CD4-positive, alpha-beta T cell (primary cell): ENCODE data around the gene COL19A1. TPM values are rescaled to one million over a fixed set of nuclear protein-coding genes. Genes with fewer than 3 reads are reported as not detected.

Experiments
- ATAC-seq: fragments of 200-7000 bp; cut with Tn5 transposase; one replicate; pipeline ENCODE4 v1.10.0; 2022; ENCODE audit warnings: mild to moderate bottlenecking; ENCODE audit not compliant: poor library complexity
- CTCF ChIA-PET: fragments of 350-600 bp; sonication (Branson Sonifier 250); formaldehyde crosslinking; loops from one replicate; lab custom pipeline; 2021; ENCODE audit warnings: antibody characterized with exemption, inconsistent platforms; lab: Charles Lee
- POLR2A ChIA-PET: fragments of 350-600 bp; sonication (Branson Sonifier 250); formaldehyde crosslinking; loops from one replicate; lab custom pipeline; 2021; ENCODE audit warnings: antibody characterized with exemption, inconsistent platforms; lab: Charles Lee
- DNase-seq, 14 experiments: peaks; one replicate each; pipeline ENCODE4 v3.0.0-alpha.2; 2013 to 2020; ENCODE audit warnings: mixed read lengths in 2 of 14
- H3K27ac ChIP-seq, 2 donors: one replicate each; pipeline versions ENCODE4 v1.5.1 to v1.7.0; 2013; ENCODE audit warnings: low read length in 2 of 2, low read depth in 1 of 2, mild to moderate bottlenecking in 1 of 2
- H3K27me3 ChIP-seq, 2 experiments: 1 replicate in 1 of 2; 2 replicates in 1 of 2; pipeline versions ENCODE4 v1.6.1 to v1.7.0; 2013; ENCODE audit warnings: low read length in 2 of 2, control low read depth in 1 of 2, mild to moderate bottlenecking in 1 of 2, moderate library complexity in 1 of 2; ENCODE audit not compliant: insufficient read depth in 2 of 2, control insufficient read depth in 1 of 2
- H3K36me3 ChIP-seq: one replicate; pipeline ENCODE4 v1.6.1; 2013; ENCODE audit warnings: low read length, control low read depth; ENCODE audit not compliant: insufficient read depth
- H3K4me1 ChIP-seq: one replicate; pipeline ENCODE4 v1.6.1; 2013; ENCODE audit warnings: low read length, control low read depth; ENCODE audit not compliant: insufficient read depth
- H3K4me3 ChIP-seq: one replicate; pipeline ENCODE4 v1.5.1; 2013; ENCODE audit warnings: mild to moderate bottlenecking, low read length, moderate library complexity
- H3K9me3 ChIP-seq, 2 experiments: 1 replicate in 1 of 2; 2 replicates in 1 of 2; pipeline versions ENCODE4 v1.6.1 to v1.7.0; 2013; ENCODE audit warnings: low read length in 2 of 2, mild to moderate bottlenecking in 2 of 2, control low read depth in 1 of 2, moderate library complexity in 1 of 2; ENCODE audit not compliant: control insufficient read depth in 1 of 2, insufficient read depth in 1 of 2
- H3K27ac Mint-ChIP-seq: one replicate; pipeline ENCODE4 v1.8.0; 2020; ENCODE audit warnings: mixed read lengths
- H3K27me3 Mint-ChIP-seq: one replicate; pipeline ENCODE4 v1.8.0; 2021; ENCODE audit warnings: mixed read lengths
- H3K36me3 Mint-ChIP-seq: one replicate; pipeline ENCODE4 v1.8.0; 2021; ENCODE audit warnings: low read depth, mixed read lengths
- H3K4me1 Mint-ChIP-seq: one replicate; pipeline ENCODE4 v1.8.0; 2021; ENCODE audit warnings: low read depth, mixed read lengths
- H3K4me3 Mint-ChIP-seq: one replicate; pipeline ENCODE4 v1.8.0; 2020; ENCODE audit warnings: mild to moderate bottlenecking, mixed read lengths
- H3K9me3 Mint-ChIP-seq: one replicate; pipeline ENCODE4 v1.8.0; 2020; ENCODE audit warnings: mixed read lengths
- intact Hi-C, 2 experiments: fragments of 100-400 bp; cut with DNase I in 1 of 2; cut with micrococcal nuclease in 1 of 2; formaldehyde crosslinking; loops; one replicate each; pipeline versions ENCODE4 v1.15.1 to v1.9.0; 2023 to 2025; cut with DNase I, micrococcal nuclease
- total RNA-seq, 174 experiments: library from RNA in 2 of 174; stranded (reverse) in 2 of 174; gene quantifications; one replicate each; pipeline ENCODE4 v1.2.3 and lab custom pipeline; 2021 to 2026
- TF ChIP-seq, protein P1 (sequence below): fragments of 200-600 bp; IDR thresholded peaks from one replicate; pipeline ENCODE4 v1.8.0; 2022; ENCODE audit warnings: antibody characterized with exemption, mild to moderate bottlenecking

Gene COL19A1
- total RNA-seq, 2 experiments from 2014 or later: not detected

- TF ChIP-seq, protein P1, sequence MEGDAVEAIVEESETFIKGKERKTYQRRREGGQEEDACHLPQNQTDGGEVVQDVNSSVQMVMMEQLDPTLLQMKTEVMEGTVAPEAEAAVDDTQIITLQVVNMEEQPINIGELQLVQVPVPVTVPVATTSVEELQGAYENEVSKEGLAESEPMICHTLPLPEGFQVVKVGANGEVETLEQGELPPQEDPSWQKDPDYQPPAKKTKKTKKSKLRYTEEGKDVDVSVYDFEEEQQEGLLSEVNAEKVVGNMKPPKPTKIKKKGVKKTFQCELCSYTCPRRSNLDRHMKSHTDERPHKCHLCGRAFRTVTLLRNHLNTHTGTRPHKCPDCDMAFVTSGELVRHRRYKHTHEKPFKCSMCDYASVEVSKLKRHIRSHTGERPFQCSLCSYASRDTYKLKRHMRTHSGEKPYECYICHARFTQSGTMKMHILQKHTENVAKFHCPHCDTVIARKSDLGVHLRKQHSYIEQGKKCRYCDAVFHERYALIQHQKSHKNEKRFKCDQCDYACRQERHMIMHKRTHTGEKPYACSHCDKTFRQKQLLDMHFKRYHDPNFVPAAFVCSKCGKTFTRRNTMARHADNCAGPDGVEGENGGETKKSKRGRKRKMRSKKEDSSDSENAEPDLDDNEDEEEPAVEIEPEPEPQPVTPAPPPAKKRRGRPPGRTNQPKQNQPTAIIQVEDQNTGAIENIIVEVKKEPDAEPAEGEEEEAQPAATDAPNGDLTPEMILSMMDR: no peak
- no peak overlapping the region for H3K27ac ChIP-seq
- intact Hi-C loops: no loop called here
- no peak overlapping the region for H3K4me3 ChIP-seq
- no peaks in the 10 kb centered on the region for H3K36me3 ChIP-seq
- ChIA-PET CTCF (no interaction called here), POLR2A (no interaction called here)
- H3K27me3 ChIP-seq: no peaks in the 10 kb centered on the region
- no peaks in the 10 kb centered on the region for H3K9me3 ChIP-seq
- DNase-seq (no peak), ATAC-seq (no peak)
- H3K27ac Mint-ChIP-seq: no peak overlapping the region
- H3K4me3 Mint-ChIP-seq: no peak overlapping the region
- no peaks in the 10 kb centered on the region for H3K4me1 Mint-ChIP-seq
- no peaks in the 10 kb centered on the region for H3K9me3 Mint-ChIP-seq
- H3K4me1 ChIP-seq: no peaks in the 10 kb centered on the region
- H3K36me3 Mint-ChIP-seq: no peaks in the 10 kb centered on the region
- peaks cover 12% of the 10 kb centered on the region for H3K27me3 Mint-ChIP-seq
These were observed 332.4 kb downstream of the COL19A1 start for GRCh38 chr6:70198785-70199184.

DNA sequence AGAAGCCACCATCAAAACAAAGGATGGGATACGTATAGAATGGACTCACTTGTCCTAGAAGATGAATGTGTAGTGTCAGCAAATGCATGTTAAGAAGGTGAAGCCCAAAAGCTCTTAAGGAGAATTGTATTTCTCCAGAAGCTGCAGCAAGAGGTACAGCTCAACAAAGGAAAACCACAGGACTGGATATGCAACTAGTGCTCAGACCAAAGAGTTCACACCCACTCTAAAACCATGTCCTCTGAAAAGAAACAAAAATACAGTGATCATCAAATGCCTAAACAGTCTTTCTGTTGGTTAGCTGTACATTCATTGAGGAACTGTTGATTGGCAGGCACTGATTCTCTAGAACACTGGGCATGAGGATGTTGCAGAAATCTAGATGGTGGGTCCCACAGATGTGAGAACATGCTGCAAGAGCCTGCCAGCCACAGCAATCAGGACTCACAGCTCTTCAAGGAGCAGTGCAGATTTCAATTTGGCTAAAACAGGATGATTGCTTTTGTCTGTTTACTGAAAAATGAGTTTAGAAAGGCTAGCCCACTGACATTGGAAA lies 342.0 kb downstream of the COL19A1 start:
- DNase-seq (no peak), ATAC-seq (no peak)
- H3K4me3 Mint-ChIP-seq: no peak overlapping the region
- no peaks in the 10 kb centered on the region for H3K36me3 ChIP-seq
- H3K27me3 ChIP-seq: no peaks in the 10 kb centered on the region
- intact Hi-C loops: no loop called here
- H3K9me3 ChIP-seq: no peaks in the 10 kb centered on the region
- H3K27ac Mint-ChIP-seq: no peak overlapping the region
- H3K4me3 ChIP-seq: no peak overlapping the region
- TF ChIP-seq, protein P1: no peak
- H3K27ac ChIP-seq: no peak overlapping the region
- POLR2A ChIA-PET: no interaction called here
- H3K27me3 Mint-ChIP-seq: peaks cover 4% of the 10 kb centered on the region
- H3K36me3 Mint-ChIP-seq: no peaks in the 10 kb centered on the region
- H3K9me3 Mint-ChIP-seq: no peaks in the 10 kb centered on the region
- H3K4me1 ChIP-seq: no peaks in the 10 kb centered on the region
- H3K4me1 Mint-ChIP-seq: no peaks in the 10 kb centered on the region
- CTCF ChIA-PET: no interaction called here

- POLR2A ChIA-PET: no interaction called here
- no peaks in the 10 kb centered on the region for H3K4me1 ChIP-seq
- H3K27me3 ChIP-seq: no peaks in the 10 kb centered on the region
- no peaks in the 10 kb centered on the region for H3K36me3 ChIP-seq
- no peaks in the 10 kb centered on the region for H3K36me3 Mint-ChIP-seq
- no peaks in the 10 kb centered on the region for H3K9me3 Mint-ChIP-seq
- peaks cover 6% of the 10 kb centered on the region for H3K27me3 Mint-ChIP-seq
- intact Hi-C loops: no loop called here
- DNase-seq (no peak), ATAC-seq (no peak)
- H3K27ac Mint-ChIP-seq: no peak overlapping the region
- H3K4me3 ChIP-seq: no peak overlapping the region
- H3K4me1 Mint-ChIP-seq: no peaks in the 10 kb centered on the region
- no peak overlapping the region for H3K4me3 Mint-ChIP-seq
- TF ChIP-seq, protein P1: no peak
- H3K27ac ChIP-seq: no peak overlapping the region
- CTCF ChIA-PET: no interaction called here
- H3K9me3 ChIP-seq: no peaks in the 10 kb centered on the region
These were observed 344.1 kb downstream of the COL19A1 start for GRCh38 chr6:70210462-70210861.
